Duodenal mucosa (tissue), 2 donors: ENCODE data around the gene MUC5B.

Source experiments
- H3K27ac ChIP-seq: one replicate; pipeline ENCODE4 v1.7.0; 2013; ENCODE audit warnings: low read depth, low read length
- H3K27me3 ChIP-seq, 2 donors: one replicate each; pipeline ENCODE4 v1.7.0; 2013; ENCODE audit warnings: low read length in 2 of 2, control low read depth in 1 of 2; ENCODE audit not compliant: insufficient read depth in 2 of 2, control insufficient read depth in 1 of 2
- H3K36me3 ChIP-seq, 2 donors: one replicate each; pipeline ENCODE4 v1.7.0; 2013; ENCODE audit warnings: low read length in 2 of 2, control low read depth in 1 of 2; ENCODE audit not compliant: insufficient read depth in 2 of 2, control insufficient read depth in 1 of 2
- H3K4me1 ChIP-seq, 2 donors: one replicate each; pipeline ENCODE4 v1.7.0; 2013; ENCODE audit warnings: low read length in 2 of 2, control low read depth in 1 of 2; ENCODE audit not compliant: insufficient read depth in 2 of 2, control insufficient read depth in 1 of 2
- H3K4me3 ChIP-seq, 2 donors: one replicate each; pipeline ENCODE4 v1.7.0; 2013; ENCODE audit warnings: low read length in 2 of 2, low read depth in 1 of 2
- H3K9ac ChIP-seq, 2 donors: one replicate each; pipeline ENCODE4 v1.7.0; 2013; ENCODE audit warnings: low read length in 2 of 2, low read depth in 1 of 2
- H3K9me3 ChIP-seq, 2 donors: one replicate each; pipeline ENCODE4 v1.7.0; 2013; ENCODE audit warnings: low read length in 2 of 2, control low read depth in 1 of 2; ENCODE audit not compliant: control insufficient read depth in 1 of 2

The MUC5B gene

DNA sequence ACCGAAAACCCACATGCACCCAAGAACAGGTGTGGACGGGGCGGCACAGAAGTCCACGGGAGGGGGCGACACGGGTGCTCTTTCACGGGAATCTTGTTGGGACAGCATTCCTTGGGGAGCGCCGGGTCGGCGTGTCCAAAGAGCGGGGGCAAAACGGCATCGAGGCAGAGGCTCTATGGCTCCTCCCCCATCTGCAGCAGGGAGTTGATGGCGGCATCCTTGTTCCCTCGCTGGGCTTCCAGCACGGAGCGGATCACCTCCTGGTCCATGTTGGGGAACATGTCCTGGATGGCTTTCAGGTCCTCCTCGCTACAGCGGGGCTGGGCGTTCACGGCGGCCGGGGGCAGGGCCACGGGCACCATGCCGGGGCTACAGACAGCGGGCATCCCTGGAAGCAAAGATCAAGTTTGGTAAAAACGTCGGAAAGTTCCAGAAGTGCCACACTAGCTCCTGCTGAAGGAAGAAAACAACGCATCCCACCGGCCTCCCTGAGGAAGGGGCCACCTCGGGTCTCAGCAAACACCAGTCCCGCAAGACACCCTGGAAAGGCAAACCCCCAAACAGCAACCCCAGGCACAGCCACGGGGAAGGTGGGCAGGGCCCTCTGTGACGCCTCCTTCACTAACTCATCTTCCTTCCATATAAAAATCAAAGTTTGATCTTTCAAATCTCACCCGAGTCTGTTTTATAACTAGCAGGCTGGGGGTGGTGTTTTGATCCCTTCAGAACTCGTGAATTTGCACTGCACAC, 54.2 kb downstream of the MUC5B start:
- peaks cover 32 to 72% of the 10 kb centered on the region in 2 donors for H3K36me3 ChIP-seq
- no peak overlapping the region for H3K27ac ChIP-seq
- H3K9me3 ChIP-seq: no peaks in the 10 kb centered on the region
- H3K27me3 ChIP-seq: no peaks in the 10 kb centered on the region
- H3K4me3 ChIP-seq: no peak overlapping the region
- no peak overlapping the region for H3K9ac ChIP-seq
- no peaks in the 10 kb centered on the region for H3K4me1 ChIP-seq

DNA sequence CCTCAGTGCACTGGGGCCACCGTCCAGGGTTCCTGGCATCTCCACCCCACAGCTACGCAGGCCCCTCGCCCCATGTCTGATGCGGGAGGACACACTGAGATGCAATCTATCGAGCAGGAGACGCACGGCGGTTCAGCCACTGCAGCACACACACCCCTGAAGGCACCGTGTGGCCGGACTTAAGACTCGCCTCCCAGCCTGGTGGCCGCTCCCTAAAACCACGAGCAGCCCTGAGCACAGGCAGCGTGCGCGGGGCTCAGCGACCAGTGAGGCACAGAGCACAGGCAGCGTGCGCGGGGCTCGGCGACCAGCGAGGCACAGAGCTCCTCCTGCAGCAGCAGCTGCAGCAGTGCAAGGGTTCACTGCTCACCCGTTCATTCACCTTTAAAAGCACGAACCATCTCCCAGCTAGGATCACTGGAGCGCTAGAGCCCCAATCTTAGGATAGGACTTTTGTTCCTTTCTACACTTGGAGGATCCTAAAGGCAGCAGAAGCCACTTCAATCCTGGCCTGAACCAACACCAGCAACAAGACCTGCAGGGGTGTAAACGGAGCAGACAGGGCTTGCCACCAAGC, 55.2 kb downstream of the MUC5B start:
- H3K9ac ChIP-seq: no peak overlapping the region
- peaks cover 32 to 73% of the 10 kb centered on the region in 2 donors for H3K36me3 ChIP-seq
- no peaks in the 10 kb centered on the region for H3K27me3 ChIP-seq
- no peaks in the 10 kb centered on the region for H3K9me3 ChIP-seq
- H3K4me1 ChIP-seq: no peaks in the 10 kb centered on the region
- H3K4me3 ChIP-seq: no peak overlapping the region
- no peak overlapping the region for H3K27ac ChIP-seq

GRCh38 chr11:1278766-1279673, 56.2 kb downstream of the MUC5B start:
- Histone ChIP-seq H3K27me3 (no peaks in the 10 kb centered on the region), H3K36me3 (peaks cover 32 to 76% of the 10 kb centered on the region in 2 donors), H3K4me3 (no peak overlapping the region), H3K9me3 (no peaks in the 10 kb centered on the region), H3K9ac (no peak overlapping the region), H3K4me1 (no peaks in the 10 kb centered on the region), H3K27ac (no peak overlapping the region)

- H3K9ac ChIP-seq: no peak overlapping the region
- no peaks in the 10 kb centered on the region for H3K4me1 ChIP-seq
- H3K27me3 ChIP-seq: no peaks in the 10 kb centered on the region
- H3K27ac ChIP-seq: no peak overlapping the region
- H3K4me3 ChIP-seq: no peak overlapping the region
- peaks cover 32 to 80% of the 10 kb centered on the region in 2 donors for H3K36me3 ChIP-seq
- no peaks in the 10 kb centered on the region for H3K9me3 ChIP-seq
Observed at GRCh38 chr11:1279674-1280055, 56.8 kb downstream of the MUC5B start.

- Histone ChIP-seq H3K4me3 (no peak overlapping the region), H3K9ac (no peak overlapping the region), H3K27me3 (no peaks in the 10 kb centered on the region), H3K27ac (no peak overlapping the region), H3K4me1 (no peaks in the 10 kb centered on the region), H3K9me3 (no peaks in the 10 kb centered on the region), H3K36me3 (peaks cover 32 to 82% of the 10 kb centered on the region in 2 donors)
Observed at GRCh38 chr11:1280116-1281035, 57.5 kb downstream of the MUC5B start.

- H3K27ac ChIP-seq: no peak overlapping the region
- H3K4me3 ChIP-seq: no peak overlapping the region
- no peak overlapping the region for H3K9ac ChIP-seq
- no peaks in the 10 kb centered on the region for H3K27me3 ChIP-seq
- H3K9me3 ChIP-seq: no peaks in the 10 kb centered on the region
- peaks cover 25 to 82% of the 10 kb centered on the region in 2 donors for H3K36me3 ChIP-seq
- no peaks in the 10 kb centered on the region for H3K4me1 ChIP-seq
Observed at GRCh38 chr11:1281326-1281973, 58.6 kb downstream of the MUC5B start.

GRCh38 chr11:1281974-1282365, 59.1 kb downstream of the MUC5B start:
- Histone ChIP-seq H3K27me3 (no peaks in the 10 kb centered on the region), H3K9ac (no peak overlapping the region), H3K4me3 (no peak overlapping the region), H3K9me3 (no peaks in the 10 kb centered on the region), H3K36me3 (peaks cover 22 to 82% of the 10 kb centered on the region in 2 donors), H3K4me1 (no peaks in the 10 kb centered on the region), H3K27ac (no peak overlapping the region)

- peaks cover 15 to 77% of the 10 kb centered on the region in 2 donors for H3K36me3 ChIP-seq
- no peaks in the 10 kb centered on the region for H3K9me3 ChIP-seq
- no peak overlapping the region for H3K4me3 ChIP-seq
- no peaks in the 10 kb centered on the region for H3K4me1 ChIP-seq
- no peaks in the 10 kb centered on the region for H3K27me3 ChIP-seq
- H3K27ac ChIP-seq: no peak overlapping the region
- no peak overlapping the region for H3K9ac ChIP-seq
Observed at GRCh38 chr11:1283091-1283511, 60.2 kb downstream of the MUC5B start.

GRCh38 chr11:1283906-1284305, 61.0 kb downstream of the MUC5B start:
- H3K9me3 ChIP-seq: no peaks in the 10 kb centered on the region
- no peak overlapping the region for H3K27ac ChIP-seq
- no peaks in the 10 kb centered on the region for H3K27me3 ChIP-seq
- H3K36me3 ChIP-seq: peaks cover 16 to 79% of the 10 kb centered on the region in 2 donors
- H3K4me3 ChIP-seq: no peak overlapping the region
- no peak overlapping the region for H3K9ac ChIP-seq
- H3K4me1 ChIP-seq: no peaks in the 10 kb centered on the region
